Adrenal gland (tissue), 12 donors: Measurements from ENCODE around the gene ERBB4. TPM values are rescaled to one million over a fixed set of nuclear protein-coding genes. Genes with fewer than 3 reads are reported as not detected.
"Not testable (repeated sequence)": the region's sequence is repeated elsewhere in the genome, so short reads cannot be mapped to it uniquely, and the experiment has no call there.

Source experiments
- DNase-seq, 7 donors: peaks; one replicate each; pipeline ENCODE4 v3.0.0-alpha.2; 2019 to 2020
- H3K27ac ChIP-seq, 5 donors: fragments of 200-600 bp; sonication (generic) in 4 of 5; 1 replicate in 3 of 5; 2 replicates in 2 of 5; pipeline versions ENCODE4 v1.5.1 to v1.8.0; 2016 to 2020; ENCODE audit warnings: mild to moderate bottlenecking in 1 of 5
- H3K27me3 ChIP-seq: fragments of 200-600 bp; 2 replicates; pipeline ENCODE4 v1.8.0; 2021
- H3K36me3 ChIP-seq, 2 donors: fragments of 200-600 bp; replicated peaks in 1 of 2; 1 replicate in 1 of 2; 2 replicates in 1 of 2; pipeline versions ENCODE4 v1.5.1 to v1.8.0; 2018 to 2022
- H3K4me1 ChIP-seq, 2 donors: fragments of 200-600 bp; replicated peaks in 1 of 2; 1 replicate in 1 of 2; 2 replicates in 1 of 2; pipeline versions ENCODE4 v1.5.1 to v1.8.0; 2018 to 2021
- H3K4me3 ChIP-seq, 4 donors: fragments of 200-600 bp; sonication (generic) in 3 of 4; one replicate each; pipeline ENCODE4 v1.5.1; 2016 to 2018
- H3K9me3 ChIP-seq, 3 donors: fragments of 200-600 bp; sonication (generic) in 1 of 3; replicated peaks in 1 of 3; 1 replicate in 2 of 3; 2 replicates in 1 of 3; pipeline versions ENCODE4 v1.5.1 to v1.8.0; 2016 to 2021
- CTCF ChIP-seq, 6 experiments: fragments of 450-650 bp in 4 of 6; fragments of 200-600 bp in 2 of 6; sonication (generic) in 1 of 6; IDR thresholded peaks; 1 replicate in 5 of 6; 2 replicates in 1 of 6; pipeline versions ENCODE4 v1.5.1 to v1.8.0; 2016 to 2021; ENCODE audit warnings: antibody characterized with exemption in 6 of 6, mild to moderate bottlenecking in 2 of 6, moderate library complexity in 1 of 6
- POLR2A ChIP-seq, 2 donors: fragments of 450-650 bp; IDR thresholded peaks; one replicate each; pipeline ENCODE4 v1.6.1; 2017; ENCODE audit warnings: antibody characterized with exemption in 2 of 2, mild to moderate bottlenecking in 2 of 2, moderate library complexity in 1 of 2
- WGBS, 4 donors: extraction: QIAGEN DNeasy Blood & Tissue Kit in 2 of 4; methylation state at CpG; one replicate each; pipeline versions ENCODE4 v1.1.5 to v1.1.7; 2013 to 2017; 5-methylcytosine and 5-hydroxymethylcytosine counted together
- intact Hi-C, 2 donors: fragments of 100-400 bp; cut with DNase I; formaldehyde crosslinking; loops; one replicate each; pipeline versions ENCODE4 v1.14.1 to v1.15.0; 2022 to 2023
- polyA plus RNA-seq, 3 donors: library from polyadenylated mRNA; stranded (reverse); fragments of 200-250 nt in 2 of 3; fragments of 350-450 nt in 1 of 3; fragmentation: Illumina TruSeq in 1 of 3; extraction: RNeasy Lipid Tissue Mini Kit (QIAGEN cat#74804) in 1 of 3; gene quantifications; one replicate each; pipeline ENCODE4 v1.2.3, GENCODE V29; 2013 to 2014
- total RNA-seq, 9 donors: library from RNA; depleted of rRNA in 4 of 9; stranded (reverse); fragments of >200 nt in 4 of 9; fragments of 120-200 nt in 1 of 9; fragmentation: NEBNext Ultra II Directional in 1 of 9; extraction: Animal tissue kit (Norgen Biotek cat#: 25700) in 1 of 9; gene quantifications; one replicate each; pipeline versions ENCODE4 v1.1.0 to v1.2.4, GENCODE V29; 2013 to 2023
- donor health status: healthy with polysubstance abuse.
- donor health status: Bipolar disorder and iron deficiency.
- donor health status: DM: yes; HTN: yes; CAD: no.
- donor health status: DM: no; HTN: no; CAD: no.
- donor health status: DM: no; HTN: no; CAD: no.
- donor health status: DM: yes; HTN: yes; CAD: no.

Gene ERBB4
- total and polyA plus RNA-seq, 12 donors = 0.06 to 2.9 (median 0.49) TPM

GRCh38 chr2:211609127-211609526 lies 929.5 kb downstream of the ERBB4 start:
- Histone ChIP-seq H3K27me3 (no peaks in the 10 kb centered on the region), H3K36me3 (no peaks in the 10 kb centered on the region), H3K4me1 (no peaks in the 10 kb centered on the region), H3K27ac (no peak overlapping the region), H3K4me3 (no peak overlapping the region), H3K9me3 (no peaks in the 10 kb centered on the region)
- intact Hi-C loops = no loop called here
- DNase-seq = no peak
- TF ChIP-seq POLR2A (IDR thresholded peaks at IDR 0.05) (no peak), CTCF (IDR thresholded peaks at IDR 0.05) (no peak)

- intact Hi-C loops = no loop called here
- WGBS, 4 donors = 71 to 84% (median 74%) methylated on average over 3 of the region's 3 CpGs
- no peak for TF ChIP-seq POLR2A (IDR thresholded peaks at IDR 0.05)
- no peak for TF ChIP-seq CTCF (IDR thresholded peaks at IDR 0.05)
- no peaks in the 10 kb centered on the region for H3K27me3 ChIP-seq
- H3K36me3 ChIP-seq = no peaks in the 10 kb centered on the region
- no peak overlapping the region for H3K27ac ChIP-seq
- no peaks in the 10 kb centered on the region for H3K4me1 ChIP-seq
- no peaks in the 10 kb centered on the region for H3K9me3 ChIP-seq
- H3K4me3 ChIP-seq = no peak overlapping the region
- no peak for DNase-seq
Measured at GRCh38 chr2:211599146-211599545, 939.5 kb downstream of the ERBB4 start.

GRCh38 chr2:211598238-211598637 lies 940.4 kb downstream of the ERBB4 start:
- Histone ChIP-seq H3K4me1 (no peaks in the 10 kb centered on the region), H3K9me3 (no peaks in the 10 kb centered on the region), H3K27me3 (no peaks in the 10 kb centered on the region), H3K27ac (no peak overlapping the region), H3K4me3 (no peak overlapping the region), H3K36me3 (no peaks in the 10 kb centered on the region)
- 56 to 72% (median 67%) methylated on average over 2 of the region's 2 CpGs for WGBS, 4 donors
- DNase-seq = no peak
- intact Hi-C loops = no loop called here
- TF ChIP-seq POLR2A (IDR thresholded peaks at IDR 0.05) (no peak), CTCF (IDR thresholded peaks at IDR 0.05) (no peak)

- H3K9me3 ChIP-seq, H3K27ac ChIP-seq, intact Hi-C loops, DNase-seq, H3K36me3 ChIP-seq, H3K4me1 ChIP-seq, H3K4me3 ChIP-seq, H3K27me3 ChIP-seq: not testable (repeated sequence)
- WGBS, 4 donors = 34 to 43% (median 35%) methylated on average over 11 to 12 of the region's 12 CpGs
Measured at GRCh38 chr2:211592006-211592405, 946.6 kb downstream of the ERBB4 start.

- TF ChIP-seq CTCF (IDR thresholded peaks at IDR 0.05) (no peak), POLR2A (IDR thresholded peaks at IDR 0.05) (no peak)
- H3K27me3 ChIP-seq = no peaks in the 10 kb centered on the region
- no peaks in the 10 kb centered on the region for H3K9me3 ChIP-seq
- H3K36me3 ChIP-seq = no peaks in the 10 kb centered on the region
- no peak overlapping the region for H3K27ac ChIP-seq
- no peaks in the 10 kb centered on the region for H3K4me1 ChIP-seq
- 66 to 83% (median 80%) methylated on average over 2 of the region's 2 CpGs for WGBS, 4 donors
- DNase-seq = no peak
- intact Hi-C loops = no loop called here
- H3K4me3 ChIP-seq = no peak overlapping the region
Measured at GRCh38 chr2:211591426-211591825, 947.2 kb downstream of the ERBB4 start.
